ENCODE data around the gene OR2A5.

GRCh38 chr7:144063710-144064109 is 15.0 kb downstream of the OR2A5 start:
- TF ChIP-seq CTCF (IDR thresholded peaks at IDR 0.05 in 4 of 5, conservative IDR thresholded peaks at IDR 0.05 in 1 of 5): no peak
- no peak for TF ChIP-seq POLR2A (IDR thresholded peaks at IDR 0.05)
